Activated CD4-positive, alpha-beta T cell treated with anti-CD3 and anti-CD28 coated beads, Interleukin-10, Interleukin-2, amounts not matched to agents 100 ng/mL and 50 ng/mL, durations not matched to agents 16 hours and 8 hours (primary cell): Measurements from ENCODE around the gene LOXL4.

Experiments
- DNase-seq: peaks from one replicate; pipeline ENCODE4 v3.0.0-alpha.2; 2020

The LOXL4 gene

GRCh38 chr10:98267894-98268693 lies at the start of gene LOXL4:
Gene LOXL4 (minus strand): TSS chr10:98268194. CDS start chr10:98263019, 5,175 bp downstream.
- no peak for DNase-seq

- no peak for DNase-seq
Observed at GRCh38 chr10:98316661-98317060, 48.7 kb upstream of the LOXL4 start.

GRCh38 chr10:98316170-98316569 lies 48.2 kb upstream of the LOXL4 start:
- no peak for DNase-seq

- no peak for DNase-seq
Observed at GRCh38 chr10:98314532-98315284, 46.7 kb upstream of the LOXL4 start.

GRCh38 chr10:98313598-98313997 lies 45.6 kb upstream of the LOXL4 start:
- DNase-seq = no peak

- no peak for DNase-seq
Observed at GRCh38 chr10:98312822-98313221, 44.8 kb upstream of the LOXL4 start.

GRCh38 chr10:98312349-98312748 lies 44.4 kb upstream of the LOXL4 start:
- DNase-seq = no peak

- no peak for DNase-seq
Observed at GRCh38 chr10:98310701-98311100, 42.7 kb upstream of the LOXL4 start.

- DNase-seq = peak; percentile 9
Observed at GRCh38 chr10:98309366-98310355, 41.7 kb upstream of the LOXL4 start.

GRCh38 chr10:98308669-98309365 lies 40.8 kb upstream of the LOXL4 start:
- DNase-seq = no peak

- no peak for DNase-seq
Observed at GRCh38 chr10:98307916-98308541, 40.0 kb upstream of the LOXL4 start.

GRCh38 chr10:98306501-98306900 lies 38.5 kb upstream of the LOXL4 start:
- no peak for DNase-seq

- DNase-seq = no peak
Observed at GRCh38 chr10:98303569-98303968, 35.6 kb upstream of the LOXL4 start.

GRCh38 chr10:98302741-98303365 lies 34.9 kb upstream of the LOXL4 start:
- no peak for DNase-seq

- DNase-seq = no peak
Observed at GRCh38 chr10:98301664-98302319, 33.8 kb upstream of the LOXL4 start.

GRCh38 chr10:98300526-98301229 lies 32.7 kb upstream of the LOXL4 start:
- DNase-seq = no peak

GRCh38 chr10:98299341-98299740 lies 31.3 kb upstream of the LOXL4 start:
- DNase-seq = no peak

GRCh38 chr10:98296524-98296923 lies 28.5 kb upstream of the LOXL4 start:
- DNase-seq = no peak

- DNase-seq = no peak
Observed at GRCh38 chr10:98295907-98296306, 27.9 kb upstream of the LOXL4 start.

GRCh38 chr10:98295401-98295811 lies 27.4 kb upstream of the LOXL4 start:
- no peak for DNase-seq
